ENCODE data around the gene TRIM40.

Gene TRIM40

GRCh38 chr6:30135757-30136156, at the start of gene TRIM40:
TSS of gene TRIM40 (plus strand) at chr6:30136140. CDS start at chr6:30137037, 897 bp downstream.
- Histone ChIP-seq H3K9me2 (replicated peaks; ENCODE audit: insufficient read depth, low read length) (no peaks in the 10 kb centered on the region), H3K4me2 (ENCODE audit: low read depth, low read length) (peak within 1 kb of the TSS; percentile 55; the same call in 1 of the 2 replicates), H3K9ac (ENCODE audit: low read length) (no peak within 1 kb of the TSS), H3K4me3 (ENCODE audit: low read length) (no peak within 1 kb of the TSS), H4K20me1 (ENCODE audit: insufficient read depth, low read length) (no peaks in the 10 kb centered on the region), H3K4me1 (ENCODE audit: low read length) (peaks cover 19% of the 10 kb centered on the region), H3K27ac (ENCODE audit: low read length) (no peak within 1 kb of the TSS), H2AFZ (ENCODE audit: low read length) (no peak within 1 kb of the TSS), H3K79me2 (ENCODE audit: low read length) (no peaks in the 10 kb centered on the region), H3F3A (ENCODE audit: insufficient read depth, low read length) (peaks cover 6% of the 10 kb centered on the region), H3K9me3 (replicated peaks; ENCODE audit: insufficient read depth, low read length) (no peaks in the 10 kb centered on the region), H3K36me3 (replicated peaks; ENCODE audit: insufficient read depth, low read length) (no peaks in the 10 kb centered on the region), H3K27me3 (replicated peaks; ENCODE audit: insufficient read depth, low read length) (peaks cover 35% of the 10 kb centered on the region)
- no peak for DNase-seq
- TF ChIP-seq CTCF (IDR thresholded peaks at IDR 0.05; ENCODE audit: low read length), result no peak
- TF ChIP-seq EZH2phosphoT487 (IDR thresholded peaks at IDR 0.05; ENCODE audit: low read length), result no peak
- no peak for TF ChIP-seq EZH2 (optimal IDR thresholded peaks at IDR 0.05; ENCODE audit: low read depth, low read length)

- H3K9ac ChIP-seq (ENCODE audit: low read length), result no peak overlapping the region
- H3K4me1 ChIP-seq (ENCODE audit: low read length), result no peaks in the 10 kb centered on the region
- no peak overlapping the region for H2AFZ ChIP-seq (ENCODE audit: low read length)
- no peak overlapping the region for H3K4me3 ChIP-seq (ENCODE audit: low read length)
- TF ChIP-seq EZH2phosphoT487 (IDR thresholded peaks at IDR 0.05; ENCODE audit: low read length) (no peak), CTCF (IDR thresholded peaks at IDR 0.05; ENCODE audit: low read length) (no peak), EZH2 (optimal IDR thresholded peaks at IDR 0.05; ENCODE audit: low read depth, low read length) (no peak)
- H3K79me2 ChIP-seq (ENCODE audit: low read length), result no peaks in the 10 kb centered on the region
- H3K27ac ChIP-seq (ENCODE audit: low read length), result no peak overlapping the region
- H4K20me1 ChIP-seq (ENCODE audit: insufficient read depth, low read length), result no peaks in the 10 kb centered on the region
- no peaks in the 10 kb centered on the region for H3F3A ChIP-seq (ENCODE audit: insufficient read depth, low read length)
- H3K9me2 ChIP-seq (replicated peaks; ENCODE audit: insufficient read depth, low read length), result no peaks in the 10 kb centered on the region
- no peak for DNase-seq
- H3K27me3 ChIP-seq (replicated peaks; ENCODE audit: insufficient read depth, low read length), result peaks cover 19% of the 10 kb centered on the region; the same call in 1 of the 2 replicates
- H3K9me3 ChIP-seq (replicated peaks; ENCODE audit: insufficient read depth, low read length), result no peaks in the 10 kb centered on the region
- H3K36me3 ChIP-seq (replicated peaks; ENCODE audit: insufficient read depth, low read length), result no peaks in the 10 kb centered on the region
- no peak overlapping the region for H3K4me2 ChIP-seq (ENCODE audit: low read depth, low read length)
Measured at GRCh38 chr6:30087876-30088275, 48.1 kb upstream of the TRIM40 start.

GRCh38 chr6:30091577-30092381, 44.2 kb upstream of the TRIM40 start:
- H4K20me1 ChIP-seq (ENCODE audit: insufficient read depth, low read length), result no peaks in the 10 kb centered on the region
- H3K27me3 ChIP-seq (replicated peaks; ENCODE audit: insufficient read depth, low read length), result peaks cover 30% of the 10 kb centered on the region
- H3K36me3 ChIP-seq (replicated peaks; ENCODE audit: insufficient read depth, low read length), result no peaks in the 10 kb centered on the region
- no peaks in the 10 kb centered on the region for H3K4me1 ChIP-seq (ENCODE audit: low read length)
- no peak overlapping the region for H3K27ac ChIP-seq (ENCODE audit: low read length)
- no peaks in the 10 kb centered on the region for H3F3A ChIP-seq (ENCODE audit: insufficient read depth, low read length)
- no peaks in the 10 kb centered on the region for H3K9me2 ChIP-seq (replicated peaks; ENCODE audit: insufficient read depth, low read length)
- H3K4me2 ChIP-seq (ENCODE audit: low read depth, low read length), result no peak overlapping the region
- DNase-seq, result no peak
- H3K9ac ChIP-seq (ENCODE audit: low read length), result no peak overlapping the region
- no peak overlapping the region for H3K4me3 ChIP-seq (ENCODE audit: low read length)
- no peaks in the 10 kb centered on the region for H3K79me2 ChIP-seq (ENCODE audit: low read length)
- TF ChIP-seq EZH2 (optimal IDR thresholded peaks at IDR 0.05; ENCODE audit: low read depth, low read length) (no peak), EZH2phosphoT487 (IDR thresholded peaks at IDR 0.05; ENCODE audit: low read length) (no peak), CTCF (IDR thresholded peaks at IDR 0.05; ENCODE audit: low read length) (no peak)
- 0 out of 2 replicates have a peak overlapping the region, but pooled peaks have one; percentile 23 for H2AFZ ChIP-seq (ENCODE audit: low read length)
- H3K9me3 ChIP-seq (replicated peaks; ENCODE audit: insufficient read depth, low read length), result no peaks in the 10 kb centered on the region

All from MM.1S (cell line).